ENCODE data around the gene PXMP2.

PXMP2 gene

DNA sequence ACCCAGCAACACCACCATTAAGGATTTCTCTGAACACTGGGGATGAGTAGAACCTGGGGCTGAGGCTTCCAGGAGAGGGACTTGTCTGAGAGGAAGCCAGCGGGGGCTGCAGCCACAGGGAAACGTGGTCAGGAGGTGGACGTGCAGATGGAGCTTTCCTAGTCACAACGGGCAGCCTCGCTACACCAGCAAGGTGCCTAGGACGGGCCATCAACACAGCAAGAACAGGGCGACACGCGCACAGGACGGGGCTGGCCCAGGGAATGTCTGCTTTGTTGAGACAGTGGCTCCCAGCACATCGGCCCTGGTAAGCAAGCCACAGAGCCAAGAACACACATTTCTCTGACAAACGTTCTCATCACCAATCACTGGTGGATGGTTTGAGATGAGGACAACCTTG lies 49.0 kb downstream of the PXMP2 start:
- TF ChIP-seq, protein P1, sequence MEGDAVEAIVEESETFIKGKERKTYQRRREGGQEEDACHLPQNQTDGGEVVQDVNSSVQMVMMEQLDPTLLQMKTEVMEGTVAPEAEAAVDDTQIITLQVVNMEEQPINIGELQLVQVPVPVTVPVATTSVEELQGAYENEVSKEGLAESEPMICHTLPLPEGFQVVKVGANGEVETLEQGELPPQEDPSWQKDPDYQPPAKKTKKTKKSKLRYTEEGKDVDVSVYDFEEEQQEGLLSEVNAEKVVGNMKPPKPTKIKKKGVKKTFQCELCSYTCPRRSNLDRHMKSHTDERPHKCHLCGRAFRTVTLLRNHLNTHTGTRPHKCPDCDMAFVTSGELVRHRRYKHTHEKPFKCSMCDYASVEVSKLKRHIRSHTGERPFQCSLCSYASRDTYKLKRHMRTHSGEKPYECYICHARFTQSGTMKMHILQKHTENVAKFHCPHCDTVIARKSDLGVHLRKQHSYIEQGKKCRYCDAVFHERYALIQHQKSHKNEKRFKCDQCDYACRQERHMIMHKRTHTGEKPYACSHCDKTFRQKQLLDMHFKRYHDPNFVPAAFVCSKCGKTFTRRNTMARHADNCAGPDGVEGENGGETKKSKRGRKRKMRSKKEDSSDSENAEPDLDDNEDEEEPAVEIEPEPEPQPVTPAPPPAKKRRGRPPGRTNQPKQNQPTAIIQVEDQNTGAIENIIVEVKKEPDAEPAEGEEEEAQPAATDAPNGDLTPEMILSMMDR (IDR thresholded peaks at IDR 0.05; ENCODE audit: extremely low read depth, missing control alignments) = no peak
- DNase-seq (ENCODE audit: low spot score) = no peak

DNA sequence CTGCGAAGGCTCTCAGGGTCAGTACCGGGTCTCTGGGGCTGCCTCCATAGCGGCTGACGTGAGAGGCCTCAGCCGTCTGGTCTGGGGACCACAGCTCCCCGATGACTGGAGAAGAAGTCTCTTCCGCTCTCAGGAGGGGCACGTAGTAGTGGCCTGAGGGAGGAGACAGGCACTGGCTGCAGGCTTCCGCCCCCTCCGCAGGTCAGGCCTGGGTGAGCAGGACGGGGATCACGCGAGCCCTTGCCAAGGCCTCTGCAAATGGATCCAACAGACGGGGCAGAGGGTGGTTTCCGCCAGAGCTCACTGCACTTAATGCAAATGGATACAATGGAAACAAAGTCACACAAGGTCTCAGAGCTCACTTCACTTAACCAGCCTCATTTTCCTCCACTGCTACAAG lies 49.5 kb downstream of the PXMP2 start:
- TF ChIP-seq, protein P1 (IDR thresholded peaks at IDR 0.05; ENCODE audit: extremely low read depth, missing control alignments) = no peak
- no peak for DNase-seq (ENCODE audit: low spot score)

DNA sequence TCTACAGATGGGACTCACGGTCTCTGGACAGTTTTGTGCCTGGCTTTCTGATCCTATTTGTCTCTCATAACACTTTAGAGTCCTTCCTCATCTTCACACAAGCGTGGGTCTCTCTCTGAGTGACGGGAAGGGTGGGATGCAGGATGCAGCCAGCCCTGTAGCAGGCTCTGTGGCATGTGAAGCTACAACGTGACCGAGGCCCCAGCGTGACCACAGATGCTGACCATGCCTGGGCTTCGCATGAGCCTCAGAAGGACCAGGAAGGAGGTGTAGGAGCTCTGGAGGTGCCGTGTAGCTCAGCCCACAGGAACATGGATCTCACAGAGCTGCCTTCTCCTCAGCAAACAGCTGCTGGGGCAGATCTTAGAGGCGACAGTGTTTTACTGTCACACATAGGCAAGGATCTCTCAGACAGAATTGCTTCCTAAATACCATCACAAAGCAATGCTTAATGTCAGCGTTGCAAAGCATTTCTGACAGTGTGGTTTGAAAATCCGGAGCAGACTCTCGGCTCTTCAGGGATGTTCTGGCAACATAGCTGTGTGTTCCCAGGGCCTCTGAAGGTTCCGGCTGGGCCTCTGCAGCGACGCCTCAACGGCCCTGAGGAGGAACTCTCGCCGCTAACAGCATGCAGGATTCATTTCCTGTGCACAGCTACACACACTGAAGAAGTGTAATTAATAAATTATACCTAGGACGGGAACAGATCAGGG lies 52.4 kb downstream of the PXMP2 start:
- DNase-seq (ENCODE audit: low spot score) = no peak

DNA sequence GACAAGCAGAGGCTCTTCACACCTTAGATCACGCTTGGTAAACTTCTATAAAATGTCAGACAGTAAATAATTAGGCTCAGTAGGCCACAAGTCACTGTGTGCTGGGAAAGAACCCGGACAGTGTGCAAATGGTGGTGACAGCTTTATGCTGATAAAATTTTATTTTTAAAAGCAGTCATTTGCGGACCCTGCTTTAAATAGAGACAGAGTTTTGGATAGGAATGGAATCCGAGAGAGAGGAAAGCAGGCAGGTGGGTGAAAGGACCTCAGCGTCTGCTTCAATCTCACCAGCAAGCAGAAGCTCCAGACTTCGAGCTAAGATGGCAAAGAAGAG lies 52.9 kb downstream of the PXMP2 start:
- TF ChIP-seq, protein P1 (IDR thresholded peaks at IDR 0.05; ENCODE audit: extremely low read depth, missing control alignments) = no peak
- no peak for DNase-seq (ENCODE audit: low spot score)

More for the DNA sequence above, 52.4 kb downstream of the PXMP2 start:
- TF ChIP-seq, protein P1 (IDR thresholded peaks at IDR 0.05; ENCODE audit: extremely low read depth, missing control alignments) = no peak

DNA sequence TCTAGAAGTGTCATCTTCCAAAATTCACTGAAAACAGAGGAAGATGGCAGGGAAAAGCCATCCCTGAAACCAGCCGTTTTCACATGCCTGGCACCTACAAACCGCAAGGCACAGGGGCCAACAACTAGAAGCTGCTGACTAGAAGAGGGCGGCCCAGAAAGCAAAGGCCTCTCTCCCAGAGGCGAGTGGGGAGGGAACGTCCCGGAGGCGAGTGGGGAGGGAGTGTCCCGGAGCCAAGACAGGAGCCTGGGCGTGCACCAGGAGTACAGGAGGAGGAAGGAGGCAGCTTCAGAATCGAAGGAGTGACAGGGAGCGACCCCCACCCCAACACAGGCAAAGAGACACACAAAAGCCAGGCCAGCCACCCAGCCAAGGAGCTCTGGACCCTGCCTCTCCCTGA lies 53.3 kb downstream of the PXMP2 start:
- TF ChIP-seq, protein P1 (IDR thresholded peaks at IDR 0.05; ENCODE audit: extremely low read depth, missing control alignments) = no peak
- no peak for DNase-seq (ENCODE audit: low spot score)

DNA sequence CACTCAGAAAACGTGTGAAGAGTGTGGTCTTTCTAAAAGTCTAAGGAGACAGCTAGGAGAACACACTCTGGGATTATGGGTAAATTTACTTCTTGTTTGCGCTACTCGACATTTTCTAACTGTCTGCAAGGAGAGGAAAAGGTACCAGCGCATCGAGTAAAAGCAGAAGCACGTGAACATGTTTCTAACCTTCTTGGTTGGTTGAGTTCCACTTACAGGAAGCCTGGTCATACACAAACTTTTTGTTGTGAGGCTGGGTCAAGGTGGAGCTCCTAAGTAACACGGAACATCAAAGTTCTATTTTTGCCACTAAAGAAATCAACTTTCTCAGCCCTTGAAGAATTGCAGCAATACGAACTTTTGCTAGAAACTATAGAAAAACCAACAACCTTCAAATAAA lies 54.2 kb downstream of the PXMP2 start:
- no peak for DNase-seq (ENCODE audit: low spot score)
- TF ChIP-seq, protein P1 (IDR thresholded peaks at IDR 0.05; ENCODE audit: extremely low read depth, missing control alignments) = no peak

DNA sequence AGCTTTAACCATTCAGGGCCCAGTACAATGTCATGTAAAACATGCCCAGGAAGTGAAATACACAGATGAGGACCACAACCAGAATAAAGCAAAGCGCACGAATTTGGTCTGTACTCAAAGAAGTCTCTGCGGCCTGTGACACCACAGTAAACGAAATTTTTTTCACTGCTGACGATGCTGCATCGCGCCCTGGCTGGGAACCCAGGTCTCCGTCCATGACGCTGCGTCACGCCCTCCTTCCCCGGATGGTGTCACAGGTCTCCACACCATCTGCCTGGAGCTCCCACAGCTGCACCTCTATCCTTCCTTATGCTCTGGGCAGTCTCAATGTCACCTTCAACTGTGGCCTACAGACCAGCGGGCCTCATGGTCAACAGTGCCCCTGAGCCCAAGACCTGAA lies 56.4 kb downstream of the PXMP2 start:
- TF ChIP-seq, protein P1 (IDR thresholded peaks at IDR 0.05; ENCODE audit: extremely low read depth, missing control alignments) = no peak
- no peak for DNase-seq (ENCODE audit: low spot score)
